GM23338 (cell line): ENCODE data around the gene ASB2. TPM values are rescaled to one million over a fixed set of nuclear protein-coding genes. Genes with fewer than 3 reads are reported as not detected.

Experiments used
- ATAC-seq: fragments of 200-7000 bp; cut with Tn5 transposase; 3 replicates; pipeline ENCODE4 v1.9.1; 2020
- DNase-seq: peaks from one replicate; pipeline ENCODE4 v3.0.0-alpha.2; 2015; ENCODE audit warnings: low spot score
- H2AFZ ChIP-seq: fragments of 200-600 bp; sonication (generic); 2 replicates; pipeline ENCODE4 v1.8.0; 2016; ENCODE audit warnings: antibody characterized with exemption, mild to moderate bottlenecking, moderate library complexity
- H3F3A ChIP-seq: fragments of 200-600 bp; sonication (generic); replicated peaks from 2 replicates; pipeline ENCODE4 v1.8.0; 2017; ENCODE audit warnings: antibody characterized with exemption, mixed run types, low read depth
- H3K27ac ChIP-seq: fragments of 200-600 bp; sonication (generic); 2 replicates; pipeline ENCODE4 v1.6.1; 2016; ENCODE audit warnings: low read depth
- H3K27me3 ChIP-seq: fragments of 200-600 bp; sonication (generic); 2 replicates; pipeline ENCODE4 v1.8.0; 2016; ENCODE audit warnings: mild to moderate bottlenecking, mixed run types, moderate library complexity; ENCODE audit not compliant: insufficient read depth
- H3K36me3 ChIP-seq: fragments of 200-600 bp; sonication (generic); 2 replicates; pipeline ENCODE4 v1.8.0; 2016; ENCODE audit warnings: mild to moderate bottlenecking; ENCODE audit not compliant: insufficient read depth
- H3K4me1 ChIP-seq: fragments of 200-600 bp; sonication (generic); 2 replicates; pipeline ENCODE4 v1.8.0; 2016; ENCODE audit warnings: mild to moderate bottlenecking, moderate library complexity; ENCODE audit not compliant: insufficient read depth
- H3K4me2 ChIP-seq: fragments of 200-600 bp; sonication (generic); 2 replicates; pipeline ENCODE4 v1.7.1; 2017; ENCODE audit warnings: mixed run types
- H3K4me3 ChIP-seq: fragments of 200-600 bp; sonication (generic); 2 replicates; pipeline ENCODE4 v1.6.1; 2016; ENCODE audit warnings: mixed run types
- H3K79me2 ChIP-seq: fragments of 200-600 bp; sonication (generic); replicated peaks from 2 replicates; pipeline ENCODE4 v1.8.0; 2017; ENCODE audit warnings: mild to moderate bottlenecking; ENCODE audit not compliant: insufficient read depth
- H3K9me2 ChIP-seq: fragments of 200-600 bp; sonication (generic); 2 replicates; pipeline ENCODE4 v1.8.0; 2017; ENCODE audit not compliant: insufficient read depth
- H4K20me1 ChIP-seq: fragments of 200-600 bp; sonication (generic); replicated peaks from 2 replicates; pipeline ENCODE4 v1.8.0; 2017; ENCODE audit warnings: mild to moderate bottlenecking; ENCODE audit not compliant: insufficient read depth
- H3K27ac Mint-ChIP-seq: 2 replicates; pipeline ENCODE4 v1.8.0; 2020; ENCODE audit warnings: inconsistent platforms, mild to moderate bottlenecking, moderate library complexity, mixed read lengths
- H3K27me3 Mint-ChIP-seq: 3 replicates; pipeline ENCODE4 v1.8.0; 2022; ENCODE audit warnings: low read depth, mild to moderate bottlenecking, moderate library complexity, mixed read lengths, inconsistent platforms; ENCODE audit not compliant: insufficient read depth, poor library complexity
- H3K36me3 Mint-ChIP-seq: 3 replicates; pipeline ENCODE4 v1.8.0; 2021; ENCODE audit warnings: low read depth, mild to moderate bottlenecking, inconsistent platforms, moderate library complexity, mixed read lengths
- H3K4me1 Mint-ChIP-seq: 3 replicates; pipeline ENCODE4 v1.8.0; 2020; ENCODE audit warnings: mild to moderate bottlenecking, inconsistent platforms, mixed read lengths
- H3K4me3 Mint-ChIP-seq: 3 replicates; pipeline ENCODE4 v1.8.0; 2021; ENCODE audit warnings: moderate library complexity, mild to moderate bottlenecking, inconsistent platforms, mixed read lengths
- H3K9me3 Mint-ChIP-seq: 3 replicates; pipeline ENCODE4 v1.8.0; 2020; ENCODE audit warnings: moderate library complexity, mild to moderate bottlenecking, inconsistent platforms, mixed read lengths
- CREB1 ChIP-seq: fragments of 250-450 bp; sonication (Bioruptor Pico); IDR thresholded peaks from 2 replicates; pipeline ENCODE4 v1.5.0; 2020; ENCODE audit warnings: low read depth, mild to moderate bottlenecking, moderate library complexity
- CTCF ChIP-seq, 2 experiments: fragments of 200-600 bp in 1 of 2; sonication (generic) in 1 of 2; conservative IDR thresholded peaks; 2 replicates each; pipeline versions ENCODE4 v1.5.1 to v1.6.1; 2016 to 2017; ENCODE audit warnings: antibody characterized with exemption in 2 of 2, low read depth in 2 of 2, mild to moderate bottlenecking in 2 of 2, moderate library complexity in 1 of 2
- EZH2 ChIP-seq: fragments of 200-600 bp; sonication (generic); IDR thresholded peaks from one replicate; pipeline ENCODE4 v1.8.0; 2017; ENCODE audit warnings: antibody characterized with exemption, mild to moderate bottlenecking, low read depth; ENCODE audit not compliant: unreplicated experiment
- EZH2phosphoT487 ChIP-seq: fragments of 200-600 bp; sonication (generic); IDR thresholded peaks from one replicate; pipeline ENCODE4 v1.8.1; 2018; ENCODE audit warnings: antibody characterized with exemption; ENCODE audit not compliant: unreplicated experiment
- JUNB ChIP-seq: IDR thresholded peaks from one replicate; pipeline ENCODE4 v1.6.1; 2016; ENCODE audit warnings: antibody characterized with exemption; ENCODE audit not compliant: unreplicated experiment
- NANOG ChIP-seq: IDR thresholded peaks from 2 replicates; pipeline ENCODE4 v1.6.1; 2016; ENCODE audit warnings: antibody characterized with exemption, borderline replicate concordance
- POLR2AphosphoS5 ChIP-seq: IDR thresholded peaks from 2 replicates; pipeline ENCODE4 v1.6.1; 2016; ENCODE audit warnings: antibody characterized with exemption, low read depth
- REST ChIP-seq: IDR thresholded peaks from one replicate; pipeline ENCODE4 v1.6.1; 2018; ENCODE audit warnings: antibody characterized with exemption; ENCODE audit not compliant: unreplicated experiment
- STAT1 ChIP-seq: IDR thresholded peaks from one replicate; pipeline ENCODE4 v1.6.1; 2016; ENCODE audit warnings: antibody characterized with exemption; ENCODE audit not compliant: unreplicated experiment
- ZNF331 ChIP-seq: fragments of 250-450 bp; sonication (Bioruptor Pico); IDR thresholded peaks from 2 replicates; pipeline ENCODE4 v1.5.0; 2020; ENCODE audit warnings: low read depth, mild to moderate bottlenecking, moderate library complexity
- ZNF462 ChIP-seq: fragments of 250-450 bp; sonication (Bioruptor Pico); IDR thresholded peaks from 2 replicates; pipeline ENCODE4 v1.5.0; 2020; ENCODE audit warnings: mild to moderate bottlenecking, moderate library complexity
- polyA plus RNA-seq: library from polyadenylated mRNA; unstranded; fragments of >200 nt; fragmentation: Nextera tagmentation; extraction: Ambion mirVana; gene quantifications from 2 replicates; pipeline ENCODE4 v1.2.1, GENCODE V29; 2016
- total RNA-seq: library from RNA; depleted of rRNA; stranded (reverse); fragments of >200 nt; shearing (Covaris generic); gene quantifications from 2 replicates; pipeline ENCODE4 v1.2.3, GENCODE V29; 2014
- TF ChIP-seq, protein P1 (sequence below): IDR thresholded peaks from 2 replicates; pipeline ENCODE4 v1.6.1; 2016; ENCODE audit warnings: antibody characterized with exemption

Gene ASB2
- total and polyA plus RNA-seq, 2 experiments from 2014 or later, result 1.2 to 1.7 TPM

GRCh38 chr14:93891756-93892504 lies 84.4 kb downstream of the ASB2 start:
- no peaks in the 10 kb centered on the region; the same call in 2 of the 3 replicates for H3K9me3 Mint-ChIP-seq
- no peaks in the 10 kb centered on the region for H3K9me2 ChIP-seq
- H3K4me3 Mint-ChIP-seq, result no peak overlapping the region
- peaks cover 39% of the 10 kb centered on the region for H3K4me1 Mint-ChIP-seq
- no peaks in the 10 kb centered on the region for H3K27me3 ChIP-seq
- H2AFZ ChIP-seq, result no peak overlapping the region
- no peak overlapping the region for H3K4me2 ChIP-seq
- H3K27ac ChIP-seq, result no peak overlapping the region
- H3F3A ChIP-seq, result no peaks in the 10 kb centered on the region
- peaks cover 10% of the 10 kb centered on the region for H3K27me3 Mint-ChIP-seq
- H4K20me1 ChIP-seq, result no peaks in the 10 kb centered on the region
- H3K79me2 ChIP-seq, result no peaks in the 10 kb centered on the region
- H3K36me3 ChIP-seq, result no peaks in the 10 kb centered on the region; the same call in 1 of the 2 replicates
- H3K4me3 ChIP-seq, result no peak overlapping the region
- no peak overlapping the region for H3K27ac Mint-ChIP-seq
- no peak for DNase-seq
- H3K4me1 ChIP-seq, result peaks cover 20% of the 10 kb centered on the region
- TF ChIP-seq ZNF331 (CRISPR knock-in tag), result no peak
- TF ChIP-seq EZH2phosphoT487, result no peak
- TF ChIP-seq POLR2AphosphoS5, result no peak
- TF ChIP-seq NANOG, result no peak
- no peak for TF ChIP-seq CREB1 (CRISPR knock-in tag)
- no peak for TF ChIP-seq JUNB
- TF ChIP-seq, protein P1, sequence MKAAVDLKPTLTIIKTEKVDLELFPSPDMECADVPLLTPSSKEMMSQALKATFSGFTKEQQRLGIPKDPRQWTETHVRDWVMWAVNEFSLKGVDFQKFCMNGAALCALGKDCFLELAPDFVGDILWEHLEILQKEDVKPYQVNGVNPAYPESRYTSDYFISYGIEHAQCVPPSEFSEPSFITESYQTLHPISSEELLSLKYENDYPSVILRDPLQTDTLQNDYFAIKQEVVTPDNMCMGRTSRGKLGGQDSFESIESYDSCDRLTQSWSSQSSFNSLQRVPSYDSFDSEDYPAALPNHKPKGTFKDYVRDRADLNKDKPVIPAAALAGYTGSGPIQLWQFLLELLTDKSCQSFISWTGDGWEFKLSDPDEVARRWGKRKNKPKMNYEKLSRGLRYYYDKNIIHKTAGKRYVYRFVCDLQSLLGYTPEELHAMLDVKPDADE, result no peak
- no peak for TF ChIP-seq ZNF462 (CRISPR knock-in tag)
- TF ChIP-seq STAT1, result no peak
- TF ChIP-seq CTCF (conservative IDR thresholded peaks at IDR 0.05; ENCODE audit: low read depth in 2 of 2), result no peak
- TF ChIP-seq EZH2, result no peak
- TF ChIP-seq REST, result no peak
- no peaks in the 10 kb centered on the region for H3K36me3 Mint-ChIP-seq
- no peak for ATAC-seq
